Testis (tissue), 2 donors: ENCODE data around the gene ITIH1.

Experiments used
- POLR2A ChIP-seq: fragments of 450-650 bp; IDR thresholded peaks from one replicate; pipeline ENCODE4 v1.6.1; 2017; ENCODE audit warnings: antibody characterized with exemption, mild to moderate bottlenecking, moderate library complexity
- TF ChIP-seq, protein P1 (sequence below), 3 experiments: fragments of 450-650 bp in 2 of 3; fragments of 200-600 bp in 1 of 3; sonication (generic) in 1 of 3; IDR thresholded peaks; one replicate each; pipeline ENCODE4 v1.5.1; 2016 to 2019; ENCODE audit warnings: antibody characterized with exemption in 3 of 3, mild to moderate bottlenecking in 2 of 3, moderate library complexity in 1 of 3

DNA sequence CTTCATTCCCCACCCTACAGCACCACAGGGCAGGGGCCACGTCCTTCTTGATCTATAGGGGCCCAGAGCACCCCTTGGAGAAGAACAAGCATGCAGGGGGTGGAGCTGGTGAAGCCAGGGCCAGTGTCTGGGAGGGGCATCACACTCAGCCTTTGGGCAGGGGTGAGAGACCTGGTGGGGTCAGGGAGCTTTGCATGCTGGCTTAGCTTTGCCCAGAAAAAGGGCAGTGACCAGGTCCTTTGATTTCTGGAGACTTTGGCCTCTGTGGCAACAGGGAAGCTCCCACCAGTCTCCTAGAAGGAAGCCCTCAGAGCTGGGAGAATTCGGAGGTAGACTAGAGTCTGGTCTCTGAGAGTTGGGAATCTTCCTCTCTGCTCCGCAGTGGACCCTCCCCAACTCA, 52.1 kb downstream of the ITIH1 start:
- TF ChIP-seq, protein P1, sequence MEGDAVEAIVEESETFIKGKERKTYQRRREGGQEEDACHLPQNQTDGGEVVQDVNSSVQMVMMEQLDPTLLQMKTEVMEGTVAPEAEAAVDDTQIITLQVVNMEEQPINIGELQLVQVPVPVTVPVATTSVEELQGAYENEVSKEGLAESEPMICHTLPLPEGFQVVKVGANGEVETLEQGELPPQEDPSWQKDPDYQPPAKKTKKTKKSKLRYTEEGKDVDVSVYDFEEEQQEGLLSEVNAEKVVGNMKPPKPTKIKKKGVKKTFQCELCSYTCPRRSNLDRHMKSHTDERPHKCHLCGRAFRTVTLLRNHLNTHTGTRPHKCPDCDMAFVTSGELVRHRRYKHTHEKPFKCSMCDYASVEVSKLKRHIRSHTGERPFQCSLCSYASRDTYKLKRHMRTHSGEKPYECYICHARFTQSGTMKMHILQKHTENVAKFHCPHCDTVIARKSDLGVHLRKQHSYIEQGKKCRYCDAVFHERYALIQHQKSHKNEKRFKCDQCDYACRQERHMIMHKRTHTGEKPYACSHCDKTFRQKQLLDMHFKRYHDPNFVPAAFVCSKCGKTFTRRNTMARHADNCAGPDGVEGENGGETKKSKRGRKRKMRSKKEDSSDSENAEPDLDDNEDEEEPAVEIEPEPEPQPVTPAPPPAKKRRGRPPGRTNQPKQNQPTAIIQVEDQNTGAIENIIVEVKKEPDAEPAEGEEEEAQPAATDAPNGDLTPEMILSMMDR (IDR thresholded peaks at IDR 0.05), result no peak
- no peak for TF ChIP-seq POLR2A
